ENCODE data around the gene COL9A1. TPM values are rescaled to one million over a fixed set of nuclear protein-coding genes. Genes with fewer than 3 reads are reported as not detected.
A peak's percentile ranks its signal among the peaks of the same experiment; 100 is the strongest.

Gene COL9A1
- total RNA-seq, 4 donors from 2014 or later: not detected

GRCh38 chr6:70231311-70231710, 71.6 kb downstream of the COL9A1 start:
- H3K4me1 ChIP-seq: no peaks in the 10 kb centered on the region
- no peak overlapping the region for H3K4me3 ChIP-seq
- TF ChIP-seq POLR2A (IDR thresholded peaks at IDR 0.05) (no peak), CTCF (IDR thresholded peaks at IDR 0.05) (no peak)
- DNase-seq: no peak
- H3K36me3 ChIP-seq: no peaks in the 10 kb centered on the region
- H3K27me3 ChIP-seq: no peaks in the 10 kb centered on the region
- H3K9me3 ChIP-seq: no peaks in the 10 kb centered on the region
- no peak overlapping the region for H3K27ac ChIP-seq

GRCh38 chr6:70225055-70225454, 77.8 kb downstream of the COL9A1 start:
- no peaks in the 10 kb centered on the region for H3K4me1 ChIP-seq
- H3K27me3 ChIP-seq: no peaks in the 10 kb centered on the region
- TF ChIP-seq CTCF (IDR thresholded peaks at IDR 0.05) (no peak), POLR2A (IDR thresholded peaks at IDR 0.05) (no peak)
- no peak overlapping the region for H3K27ac ChIP-seq
- H3K36me3 ChIP-seq: no peaks in the 10 kb centered on the region
- H3K4me3 ChIP-seq: no peak overlapping the region
- H3K9me3 ChIP-seq: no peaks in the 10 kb centered on the region
- no peak for DNase-seq

GRCh38 chr6:70222439-70222749, 80.5 kb downstream of the COL9A1 start:
- no peaks in the 10 kb centered on the region for H3K36me3 ChIP-seq
- no peaks in the 10 kb centered on the region for H3K27me3 ChIP-seq
- H3K4me1 ChIP-seq: no peaks in the 10 kb centered on the region
- no peak for DNase-seq
- no peak for TF ChIP-seq POLR2A (IDR thresholded peaks at IDR 0.05)
- no peak for TF ChIP-seq CTCF (IDR thresholded peaks at IDR 0.05)
- H3K27ac ChIP-seq: no peak overlapping the region
- H3K4me3 ChIP-seq: no peak overlapping the region
- no peaks in the 10 kb centered on the region for H3K9me3 ChIP-seq

- Histone ChIP-seq H3K27me3 (no peaks in the 10 kb centered on the region), H3K36me3 (no peaks in the 10 kb centered on the region), H3K4me1 (no peaks in the 10 kb centered on the region), H3K4me3 (no peak overlapping the region), H3K27ac (no peak overlapping the region), H3K9me3 (no peaks in the 10 kb centered on the region)
- DNase-seq: no peak
- TF ChIP-seq CTCF (IDR thresholded peaks at IDR 0.05) (no peak), POLR2A (IDR thresholded peaks at IDR 0.05) (no peak)
Measured at GRCh38 chr6:70221715-70222438, 81.0 kb downstream of the COL9A1 start.

GRCh38 chr6:70221025-70221714, 81.7 kb downstream of the COL9A1 start:
- DNase-seq: no peak
- Histone ChIP-seq H3K4me3 (no peak overlapping the region), H3K4me1 (no peaks in the 10 kb centered on the region), H3K27me3 (no peaks in the 10 kb centered on the region), H3K27ac (no peak overlapping the region), H3K9me3 (no peaks in the 10 kb centered on the region), H3K36me3 (no peaks in the 10 kb centered on the region)
- TF ChIP-seq POLR2A (IDR thresholded peaks at IDR 0.05) (no peak), CTCF (IDR thresholded peaks at IDR 0.05) (peak in 5 of 6 experiments; percentile 48 to 70 (median 68))
